SK-N-MC (cell line): Measurements from ENCODE around the gene MINK1.

ENCODE experiments used
- EZH2 ChIP-seq: fragments of 200-600 bp; sonication (generic); IDR thresholded peaks from one replicate; pipeline ENCODE4 v1.6.1; 2017; ENCODE audit warnings: antibody characterized with exemption
- POLR2AphosphoS5 ChIP-seq: IDR thresholded peaks from 2 replicates; pipeline ENCODE4 v1.6.1; 2012; ENCODE audit warnings: mild to moderate bottlenecking, low read depth, low read length, borderline replicate concordance

GRCh38 chr17:4786106-4786511 lies 47.0 kb upstream of the MINK1 start, which contains the start of gene VMO1:
- TF ChIP-seq POLR2AphosphoS5 (no peak), EZH2 (no peak)
